Measurements from ENCODE around the gene SLC15A4. TPM values are rescaled to one million over a fixed set of nuclear protein-coding genes. Genes with fewer than 3 reads are reported as not detected.

SLC15A4 gene
- total RNA-seq, 1 experiment from 2014 or later = 20.6 TPM

GRCh38 chr12:128784030-128784760 is 39.6 kb downstream of the SLC15A4 start:
- peaks cover 0 to 5% of the 10 kb centered on the region in 2 experiments; a peak in 2 of 4 replicates for H3K4me1 ChIP-seq (ENCODE audit: control insufficient read depth in 1 of 2, insufficient read depth in 2 of 2, low read length in 2 of 2)
- BruUV-seq (replicated peaks) = no TSS peak
- no peak overlapping the region for H2AFZ ChIP-seq (ENCODE audit: low read depth, low read length, poor library complexity, severe bottlenecking)
- H3K4me3 ChIP-seq (replicated peaks in 1 of 2; ENCODE audit: low read depth in 1 of 2, low read length in 2 of 2) = no peak overlapping the region
- no peaks in the 10 kb centered on the region for H3K36me3 ChIP-seq (ENCODE audit: control insufficient read depth in 1 of 2, insufficient read depth in 2 of 2, low read length in 2 of 2)
- ChIA-PET POLR2A (no interaction called here), RAD21 (ENCODE audit: low non-redundant PET in 1 of 2, low total read pairs in 2 of 2, uncharacterized antibody in 2 of 2, unreplicated experiment in 2 of 2) (no interaction called here), CTCF (no interaction called here)
- H3K9me2 ChIP-seq (ENCODE audit: insufficient read depth) = no peaks in the 10 kb centered on the region
- TF ChIP-seq SIN3A (IDR thresholded peaks at IDR 0.05; ENCODE audit: low read depth) (no peak), ZNF274 (IDR thresholded peaks at IDR 0.05; ENCODE audit: low read depth, low read length) (no peak), SP1 (IDR thresholded peaks at IDR 0.05; ENCODE audit: low read depth) (no peak), ZFX (IDR thresholded peaks at IDR 0.05) (no peak), JUND (IDR thresholded peaks at IDR 0.05) (no peak), ZBTB33 (IDR thresholded peaks at IDR 0.05; ENCODE audit: extremely low read depth, insufficient replicate concordance, low read length) (no peak), TCF7L2 (IDR thresholded peaks at IDR 0.05; ENCODE audit: borderline replicate concordance, extremely low read depth, insufficient read depth, insufficient read length) (no peak), EZH2phosphoT487 (IDR thresholded peaks at IDR 0.05; ENCODE audit: borderline replicate concordance) (no peak), EZH2 (IDR thresholded peaks at IDR 0.05) (no peak), YY1 (IDR thresholded peaks at IDR 0.05; ENCODE audit: extremely low read depth, insufficient replicate concordance, low read depth, low read length) (no peak)
- H3K9ac ChIP-seq (ENCODE audit: low read length) = no peak overlapping the region
- H3K9me3 ChIP-seq (ENCODE audit: control insufficient read depth in 1 of 2, insufficient read depth in 1 of 2, low read depth in 1 of 2, low read length in 2 of 2) = no peaks in the 10 kb centered on the region
- no peaks in the 10 kb centered on the region for H3K79me2 ChIP-seq (ENCODE audit: insufficient read depth, low read length)
- ATAC-seq = peak; percentile 39; the same call in 1 of the 2 replicates
- H3K27ac ChIP-seq (ENCODE audit: low read depth, low read length) = no peak overlapping the region
- intact Hi-C loops (cut with micrococcal nuclease) = loop anchor here (5.0 kb wide), 2 partner anchors 38 to 1228 kb away; partner anchors contain the start of gene SLC15A4
- H4K20me1 ChIP-seq (ENCODE audit: insufficient read depth) = no peaks in the 10 kb centered on the region
- DNase-seq (ENCODE audit: low read depth, low spot score) = no peak
- no peaks in the 10 kb centered on the region for H3K27me3 ChIP-seq (ENCODE audit: insufficient read depth, low read length)
- H3K4me2 ChIP-seq (ENCODE audit: low read length) = no peak overlapping the region
